GDM1 (cell line): ENCODE results near the gene MEMO1.
A peak's percentile ranks its signal among the peaks of the same experiment; 100 is the strongest.
"Not testable (repeated sequence)": the region's sequence is repeated elsewhere in the genome, so short reads cannot be mapped to it uniquely, and the experiment has no call there.

Experiments used
- DNase-seq: peaks from one replicate; lab custom pipeline; 2025; lab: John Stamatoyannopoulos, UW

The MEMO1 gene

DNA sequence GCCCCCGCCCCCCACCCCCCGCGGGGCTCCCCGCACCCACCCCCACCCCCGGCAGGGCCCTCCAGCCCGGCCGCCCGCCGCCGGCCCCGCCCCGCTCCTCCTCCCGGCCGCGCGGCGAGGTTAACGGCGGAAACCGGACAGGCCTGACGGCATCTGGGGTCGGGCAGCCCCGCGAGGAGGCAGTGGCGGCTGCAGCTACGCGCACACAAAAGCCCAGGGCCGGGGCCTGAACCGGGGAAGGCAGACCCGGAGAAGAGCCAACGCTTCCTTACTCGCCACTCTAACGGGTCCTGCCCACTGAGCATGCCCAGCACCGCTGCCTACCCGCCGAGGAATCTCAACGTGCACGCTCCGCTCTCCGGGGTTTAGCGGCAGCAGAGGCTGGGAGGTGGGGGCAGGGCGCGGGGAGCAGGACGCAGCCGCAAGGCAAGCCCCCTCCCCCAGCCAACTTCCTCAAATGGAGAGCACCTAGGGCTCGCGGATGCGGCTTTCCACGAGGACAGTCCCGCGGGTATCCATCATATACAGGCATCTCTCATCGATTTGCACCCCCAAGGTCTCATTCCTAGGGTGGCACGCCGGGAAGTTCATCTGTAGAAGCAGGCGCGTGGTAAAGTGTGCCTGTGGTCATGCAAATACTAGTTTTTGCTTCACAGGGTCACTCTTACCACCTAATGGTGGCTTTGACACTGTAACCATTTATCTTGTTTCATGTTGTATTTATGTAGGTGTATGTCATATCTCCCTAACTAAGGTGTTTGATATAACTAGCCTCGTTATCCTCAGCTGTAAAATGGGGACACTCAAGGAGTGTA is at the start of gene MEMO1:
TSS of gene MEMO1 (minus strand) at position 339 of the 815 bp plus-strand sequence. CDS start 761 bp downstream, outside the sequence.
- DNase-seq, result peak; percentile 98

DNA sequence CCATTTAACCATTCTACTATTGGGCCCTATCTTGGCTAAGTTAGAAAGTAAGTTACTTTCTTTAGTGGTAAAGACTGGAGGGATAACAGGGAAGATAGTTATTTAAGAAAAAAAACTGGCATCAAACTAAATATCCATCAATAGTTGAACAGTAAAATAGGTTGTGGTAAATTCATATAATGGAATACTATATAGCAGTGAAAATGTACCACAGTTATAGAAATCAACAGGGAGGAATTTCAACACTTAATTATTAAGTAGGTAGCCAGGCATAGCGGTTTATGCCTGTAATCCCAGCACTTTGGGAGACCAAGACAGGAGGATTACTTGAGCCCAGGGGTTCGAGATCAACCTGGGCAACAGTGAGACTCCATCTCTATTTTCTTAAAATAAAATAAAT is 49.5 kb upstream of the MEMO1 start:
- no peak for DNase-seq

- DNase-seq, result no peak
These were observed 47.3 kb upstream of the MEMO1 start for GRCh38 chr2:32058130-32058529.

DNA sequence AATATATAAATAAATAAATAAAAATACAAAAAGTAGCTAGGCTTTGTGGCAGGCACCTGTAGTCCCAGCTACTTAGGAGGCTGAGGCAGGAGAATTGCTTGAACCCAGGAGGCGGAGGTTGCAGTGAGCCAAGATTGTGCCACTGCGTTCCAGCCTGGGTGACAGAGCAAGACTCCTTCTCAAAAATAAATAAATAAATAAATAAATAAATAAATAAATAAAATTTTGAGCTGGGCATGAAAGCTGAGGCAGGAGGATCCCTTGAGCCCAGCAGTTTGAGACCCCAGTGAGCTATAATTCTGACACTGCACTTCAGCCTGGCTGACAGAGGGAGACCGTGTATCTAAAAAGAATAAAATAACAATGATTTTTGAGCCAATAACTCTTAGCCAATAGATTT is 43.8 kb upstream of the MEMO1 start:
- DNase-seq, result not testable (repeated sequence)

DNA sequence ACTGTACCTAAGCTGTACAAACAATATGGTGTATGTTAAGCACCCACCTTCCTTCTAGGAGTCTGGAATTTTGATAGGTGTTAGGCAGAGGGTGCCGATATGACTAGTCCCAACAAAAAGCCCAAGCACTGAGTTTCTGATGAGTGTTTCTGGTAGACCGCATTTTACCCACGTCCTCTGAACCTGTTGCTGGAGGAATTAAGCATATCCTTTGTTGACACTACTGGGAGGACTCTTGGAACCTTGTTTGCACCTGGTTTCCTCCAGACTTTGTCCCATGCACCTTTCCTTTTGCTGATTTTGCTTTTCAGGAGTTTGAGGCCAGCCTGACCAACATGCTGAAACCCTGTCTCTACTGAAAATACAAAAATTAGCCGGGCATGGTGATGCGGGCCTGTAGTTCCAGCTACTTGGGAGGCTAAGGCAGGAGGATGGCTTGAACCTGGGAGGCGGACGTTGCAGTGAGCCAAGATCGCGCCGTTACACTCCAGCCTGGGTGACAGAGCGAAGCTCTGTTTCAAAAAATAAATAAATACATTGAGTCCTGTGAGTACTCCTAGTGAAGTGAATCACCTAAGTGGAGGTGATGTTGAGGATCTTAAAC is 41.1 kb upstream of the MEMO1 start:
- no peak for DNase-seq

GRCh38 chr2:32043561-32043960 is 32.8 kb upstream of the MEMO1 start:
- no peak for DNase-seq

GRCh38 chr2:32039447-32040219 is 28.8 kb upstream of the MEMO1 start, which contains the start of gene DPY30:
TSS of gene DPY30 (minus strand) at chr2:32039805. CDS start at chr2:32039456, 349 bp downstream.
- peak; percentile 89 for DNase-seq

GRCh38 chr2:32034198-32034887 is 23.5 kb upstream of the MEMO1 start:
- not testable (repeated sequence) for DNase-seq

GRCh38 chr2:32018789-32019482 is 8.1 kb upstream of the MEMO1 start:
- DNase-seq, result not testable (repeated sequence)

DNA sequence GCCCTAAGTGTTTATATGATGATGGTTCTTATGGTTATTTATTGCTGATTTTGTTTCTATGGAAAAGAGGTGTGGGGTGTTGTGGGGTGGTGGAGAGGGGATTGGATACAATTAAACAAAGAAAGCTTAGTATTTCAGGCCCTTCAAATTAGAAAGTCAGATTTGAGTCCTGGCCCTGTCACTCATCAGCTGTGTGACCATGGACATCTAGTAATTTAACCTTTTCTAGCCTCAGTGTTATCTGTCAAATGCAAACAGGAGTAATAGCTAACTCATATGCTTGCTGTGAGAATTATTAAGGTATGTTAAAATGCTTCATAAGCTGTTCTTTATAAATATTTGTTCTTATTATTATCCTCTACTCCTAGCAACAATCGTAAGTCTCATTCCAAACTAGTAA is 2.1 kb upstream of the MEMO1 start:
- DNase-seq, result no peak

- no peak for DNase-seq
These were observed 715 bp upstream of the MEMO1 start for GRCh38 chr2:32011485-32011960.

GRCh38 chr2:32010280-32010669 is 533 bp downstream of the MEMO1 start:
- peak; percentile 77 for DNase-seq

DNA sequence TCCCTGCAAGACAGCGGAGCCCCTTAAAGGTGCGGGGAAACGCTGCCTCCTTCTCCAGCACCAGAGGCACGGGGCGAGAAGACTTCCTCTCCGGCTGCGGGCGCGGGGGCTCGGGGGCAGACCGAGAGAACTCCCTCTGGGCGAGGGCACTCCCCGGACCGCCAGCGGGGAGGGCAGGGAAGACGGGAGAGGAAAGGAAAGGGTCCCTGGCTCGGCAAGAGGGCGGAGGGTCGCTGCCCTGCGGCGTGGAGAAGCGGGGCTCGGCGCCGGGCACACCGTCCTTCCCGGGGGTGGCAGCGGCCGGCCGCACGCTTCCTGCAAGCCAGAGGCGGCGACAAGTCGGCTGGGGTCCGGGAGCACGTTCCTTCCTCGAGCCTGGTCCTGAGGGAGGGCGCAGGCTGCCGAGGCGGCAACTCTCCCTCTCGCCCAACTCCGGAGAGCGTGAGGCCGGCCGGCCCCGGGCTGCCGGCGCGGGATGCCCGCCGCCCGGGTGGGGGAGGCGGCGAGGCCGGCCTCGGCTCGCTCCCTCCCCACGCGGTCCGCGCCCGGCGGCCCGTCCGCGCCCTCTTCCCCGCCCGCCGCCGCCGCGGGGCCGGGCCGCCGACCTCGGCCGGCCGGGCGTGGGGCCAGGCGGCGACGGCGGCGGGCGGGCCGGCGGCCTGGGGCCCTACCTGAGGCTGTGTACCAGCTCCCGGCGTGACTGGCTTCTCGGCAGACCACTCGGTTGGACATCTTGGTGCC is 1.1 kb downstream of the MEMO1 start:
- DNase-seq, result peak; percentile 22

- DNase-seq, result no peak
These were observed 1.8 kb downstream of the MEMO1 start for GRCh38 chr2:32008805-32009515.

DNA sequence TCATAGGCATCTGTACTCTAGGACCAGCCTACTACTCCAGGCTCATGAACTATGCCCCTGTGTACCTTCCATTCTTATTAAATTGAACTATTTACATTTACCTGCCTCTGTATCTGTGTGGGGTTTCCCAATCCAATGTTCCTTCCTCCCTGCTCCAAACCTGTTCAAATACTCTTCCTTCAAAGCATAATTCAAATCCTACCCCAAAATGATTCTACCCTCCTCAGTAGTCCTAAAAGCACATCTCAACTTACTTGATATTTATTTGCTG is 3.8 kb downstream of the MEMO1 start:
- no peak for DNase-seq

DNA sequence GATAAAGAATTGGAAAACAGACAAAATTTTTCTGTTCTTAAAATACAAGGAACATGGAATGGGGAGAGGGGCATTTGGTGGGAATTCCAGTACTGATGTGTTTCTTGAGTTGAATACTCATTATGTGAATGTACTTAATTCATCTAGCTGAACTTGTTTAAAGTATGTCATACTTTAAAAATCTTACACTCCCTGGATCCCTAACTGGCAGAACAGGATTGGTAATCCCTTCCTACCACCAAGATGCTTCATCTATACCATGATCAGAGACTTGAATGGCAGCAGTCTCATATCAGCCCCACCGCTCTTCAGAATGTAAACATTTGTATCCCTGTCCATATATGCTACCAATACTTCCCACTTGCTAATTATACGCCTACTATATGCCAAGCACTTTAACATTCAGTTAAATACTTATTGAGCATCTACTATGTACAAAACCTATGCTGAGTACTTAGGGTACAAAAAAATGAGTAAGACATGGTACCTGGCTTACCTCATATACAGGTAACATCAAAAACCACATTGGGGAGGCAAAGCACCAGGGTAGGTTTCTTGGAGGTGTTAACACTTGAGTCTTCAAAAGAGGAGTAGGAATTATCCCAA is 5.3 kb downstream of the MEMO1 start:
- DNase-seq, result no peak

GRCh38 chr2:32003791-32004190 is 7.0 kb downstream of the MEMO1 start:
- DNase-seq, result no peak

GRCh38 chr2:32002406-32002805 is 8.4 kb downstream of the MEMO1 start:
- DNase-seq, result no peak

DNA sequence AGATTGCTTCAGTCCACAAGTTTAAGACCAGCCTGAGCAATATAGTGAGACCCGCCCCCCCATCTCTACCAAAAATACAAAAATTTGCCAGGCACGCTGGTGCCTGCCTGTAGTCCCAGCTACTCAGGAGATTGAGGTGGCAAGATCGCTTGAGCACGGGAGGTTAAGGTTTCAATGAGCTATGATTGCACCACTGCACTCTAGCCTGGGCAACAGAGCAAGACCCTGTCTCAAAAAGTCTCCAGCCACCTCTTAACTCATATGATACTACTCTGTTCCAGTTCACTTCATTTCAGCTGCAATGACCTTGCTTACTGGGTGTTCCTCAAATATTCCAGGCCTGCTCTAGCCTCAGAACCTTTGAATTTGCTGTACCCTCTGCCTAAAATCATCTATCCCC is 11.4 kb downstream of the MEMO1 start:
- DNase-seq, result no peak
